ENCODE data around the gene ANTXRL.
"Not testable (repeated sequence)": the region's sequence is repeated elsewhere in the genome, so short reads cannot be mapped to it uniquely, and the experiment has no call there.

Gene ANTXRL

GRCh38 chr10:46286991-46287693 is at the start of gene ANTXRL:
Gene ANTXRL, plus strand, starts transcription at chr10:46286997. Its CDS starts 266 bp downstream, at chr10:46287263.
- DNase-seq (ENCODE audit: low read depth, low spot score), result no peak

DNA sequence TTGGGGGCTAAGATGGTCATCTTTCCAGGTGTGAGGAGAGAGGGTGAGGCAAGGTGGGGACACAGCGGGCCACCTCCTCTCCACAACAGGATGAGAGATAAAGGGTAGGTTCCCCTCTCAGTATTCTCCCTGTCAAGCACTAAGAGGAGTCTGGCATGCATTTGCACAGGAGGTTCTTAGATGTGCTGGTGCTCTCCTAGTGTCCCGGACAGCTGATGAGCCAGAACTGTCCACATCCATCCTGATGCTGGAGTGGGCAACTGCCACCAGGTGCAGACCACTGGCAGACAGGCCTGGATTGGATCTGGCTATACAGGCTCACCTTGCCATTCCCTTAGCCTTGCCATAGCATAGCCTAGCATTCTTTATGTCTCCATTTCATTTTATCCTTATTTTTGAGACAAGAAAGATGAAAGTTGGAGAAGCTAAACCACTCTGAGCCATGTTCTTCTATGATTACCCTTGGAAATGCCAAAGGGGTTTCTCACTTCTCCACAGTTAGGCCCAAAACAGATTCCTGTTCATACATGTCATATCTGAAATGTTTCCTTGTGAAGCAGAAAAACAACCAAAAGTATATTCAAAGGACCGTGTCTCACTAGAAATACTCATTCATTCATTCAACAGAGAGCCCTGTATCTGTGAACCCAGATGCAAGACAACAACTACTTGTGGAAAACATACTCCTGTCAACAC is 48.8 kb upstream of the ANTXRL start:
- DNase-seq (ENCODE audit: low read depth, low spot score), result no peak

DNA sequence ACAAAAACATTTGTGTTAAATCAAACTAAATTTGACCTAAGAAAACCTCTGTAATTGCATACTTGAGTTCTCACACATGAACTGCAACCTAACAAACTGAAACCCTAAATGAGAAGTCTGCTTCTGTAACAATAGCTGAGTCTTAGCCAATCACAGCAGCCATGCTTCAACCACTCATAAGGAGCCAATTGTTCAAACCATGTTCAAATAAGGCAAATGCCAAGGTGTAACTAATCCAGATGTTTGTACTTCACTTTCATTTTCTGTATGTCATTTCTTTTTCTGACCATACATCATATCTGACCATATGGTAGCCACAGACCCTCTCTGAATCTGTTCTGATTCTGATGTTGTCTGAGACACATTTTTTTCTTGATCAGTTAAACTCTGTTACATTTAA is 47.5 kb upstream of the ANTXRL start:
- no peak for DNase-seq (ENCODE audit: low read depth, low spot score)

DNA sequence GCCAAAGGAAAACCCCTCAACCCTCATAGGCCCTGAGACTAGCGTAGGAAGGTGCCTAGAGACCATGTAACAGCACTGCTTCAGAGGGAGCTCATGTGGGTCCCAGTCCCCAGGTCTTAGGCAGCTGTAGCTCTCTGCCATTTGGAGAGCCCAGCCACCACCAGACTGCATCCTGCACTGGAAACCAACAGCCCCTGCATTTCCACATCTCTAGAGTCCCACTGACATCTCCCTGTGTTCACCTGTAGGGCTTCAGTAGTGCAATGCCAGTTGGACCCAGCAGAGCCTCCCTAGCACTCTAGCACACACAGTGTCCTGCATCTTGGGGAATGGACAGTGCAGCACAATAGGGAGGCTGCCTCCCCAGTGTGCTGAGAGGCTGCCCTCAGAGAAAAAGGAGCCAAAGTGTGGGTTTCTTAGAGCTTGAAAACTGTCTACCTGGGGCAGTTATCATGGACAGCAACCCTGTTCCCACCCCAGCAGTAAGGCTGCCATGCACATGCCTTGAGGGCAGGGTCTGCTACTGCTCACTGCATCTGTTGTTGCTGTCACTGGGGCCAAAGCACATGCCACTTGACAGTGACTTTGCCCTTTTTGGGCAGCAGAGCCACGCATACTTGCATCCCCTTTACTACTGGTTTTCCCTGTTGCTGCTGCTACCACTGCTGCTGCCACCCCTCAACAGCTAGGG is 46.7 kb upstream of the ANTXRL start:
- no peak for DNase-seq (ENCODE audit: low read depth, low spot score)

DNA sequence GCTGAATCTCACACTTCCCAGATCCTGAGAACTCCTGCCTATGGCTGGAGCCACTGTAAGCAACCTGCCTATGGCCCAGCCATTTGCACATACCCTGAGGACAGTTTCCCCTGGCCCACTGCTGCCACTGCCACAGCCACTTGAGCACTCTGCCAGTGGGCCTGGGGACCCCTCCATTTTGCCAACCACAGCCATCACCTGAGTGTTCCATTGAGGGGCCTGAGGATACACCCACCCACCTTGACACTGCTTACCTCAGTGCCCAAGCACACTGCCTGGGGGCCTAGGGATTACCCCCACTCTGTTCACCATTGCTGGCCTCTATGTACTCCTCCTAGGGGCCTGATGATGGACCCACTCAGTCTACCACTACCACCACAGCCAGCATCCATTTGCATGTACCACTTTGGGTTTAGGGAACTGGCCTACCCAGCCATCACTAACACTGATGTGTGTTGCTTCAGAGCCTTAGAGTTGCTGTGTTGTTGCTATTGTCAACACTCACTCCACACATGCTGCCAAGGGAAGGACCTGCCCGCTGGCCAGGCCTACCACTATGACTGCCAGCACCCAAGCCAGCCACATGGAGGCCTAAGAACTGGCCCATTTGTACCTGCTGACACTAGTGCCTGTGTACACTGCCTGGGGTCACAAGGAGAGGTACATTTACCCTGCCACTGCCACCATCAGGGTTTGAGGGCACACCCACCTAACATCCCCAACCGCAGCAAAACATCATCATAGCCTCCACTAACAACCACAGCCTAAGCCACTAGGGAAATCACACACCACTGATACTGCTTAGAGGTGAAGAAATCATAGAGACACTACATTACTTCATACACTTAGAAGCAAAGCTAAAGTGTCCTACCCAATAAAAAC is 45.9 kb upstream of the ANTXRL start:
- DNase-seq (ENCODE audit: low read depth, low spot score), result no peak

- no peak for DNase-seq (ENCODE audit: low read depth, low spot score)
These were observed 41.4 kb upstream of the ANTXRL start for GRCh38 chr10:46245381-46245900.

- DNase-seq (ENCODE audit: low read depth, low spot score), result not testable (repeated sequence)
These were observed 40.2 kb upstream of the ANTXRL start for GRCh38 chr10:46246400-46247180.

- no peak for DNase-seq (ENCODE audit: low read depth, low spot score)
These were observed 39.7 kb upstream of the ANTXRL start for GRCh38 chr10:46247181-46247475.

DNA sequence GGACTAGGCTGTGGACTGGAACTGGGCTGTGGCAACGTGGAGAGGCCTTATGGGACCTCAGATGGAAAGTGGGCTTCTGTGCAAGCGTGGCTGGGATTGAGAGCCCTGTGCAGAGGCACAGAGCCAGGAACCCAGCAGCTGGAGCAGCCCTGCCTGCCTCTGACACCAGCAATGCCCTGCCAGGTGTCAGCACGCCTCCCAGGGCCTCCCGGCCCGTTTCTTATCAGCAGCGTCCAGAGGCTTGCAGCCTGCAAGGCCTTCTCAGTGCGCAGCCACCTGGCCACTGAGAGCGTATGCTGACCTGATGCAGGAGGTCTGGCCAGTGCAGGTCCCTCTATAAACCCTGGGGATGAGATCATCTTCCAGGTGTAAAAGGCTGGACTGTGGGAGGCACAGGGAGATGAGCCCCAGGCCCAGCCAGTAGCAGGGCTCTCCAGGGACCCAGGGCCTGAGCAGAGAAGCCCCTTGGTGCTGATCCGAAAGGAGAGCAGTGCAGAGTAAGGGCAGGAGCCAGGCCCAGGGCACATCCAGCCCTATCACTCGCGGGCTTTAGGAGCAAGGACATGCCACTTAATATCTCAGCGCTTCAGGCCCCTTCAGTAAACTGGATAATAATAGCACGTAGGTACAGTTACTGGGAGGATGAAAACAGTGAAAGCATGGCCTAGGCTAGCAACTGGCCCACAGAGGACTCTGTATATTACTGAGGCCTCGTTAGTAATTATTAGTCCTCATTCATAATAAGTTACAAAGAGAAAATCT is 38.8 kb upstream of the ANTXRL start:
- DNase-seq (ENCODE audit: low read depth, low spot score), result no peak

- no peak for DNase-seq (ENCODE audit: low read depth, low spot score)
These were observed 38.1 kb upstream of the ANTXRL start for GRCh38 chr10:46248651-46249146.

DNA sequence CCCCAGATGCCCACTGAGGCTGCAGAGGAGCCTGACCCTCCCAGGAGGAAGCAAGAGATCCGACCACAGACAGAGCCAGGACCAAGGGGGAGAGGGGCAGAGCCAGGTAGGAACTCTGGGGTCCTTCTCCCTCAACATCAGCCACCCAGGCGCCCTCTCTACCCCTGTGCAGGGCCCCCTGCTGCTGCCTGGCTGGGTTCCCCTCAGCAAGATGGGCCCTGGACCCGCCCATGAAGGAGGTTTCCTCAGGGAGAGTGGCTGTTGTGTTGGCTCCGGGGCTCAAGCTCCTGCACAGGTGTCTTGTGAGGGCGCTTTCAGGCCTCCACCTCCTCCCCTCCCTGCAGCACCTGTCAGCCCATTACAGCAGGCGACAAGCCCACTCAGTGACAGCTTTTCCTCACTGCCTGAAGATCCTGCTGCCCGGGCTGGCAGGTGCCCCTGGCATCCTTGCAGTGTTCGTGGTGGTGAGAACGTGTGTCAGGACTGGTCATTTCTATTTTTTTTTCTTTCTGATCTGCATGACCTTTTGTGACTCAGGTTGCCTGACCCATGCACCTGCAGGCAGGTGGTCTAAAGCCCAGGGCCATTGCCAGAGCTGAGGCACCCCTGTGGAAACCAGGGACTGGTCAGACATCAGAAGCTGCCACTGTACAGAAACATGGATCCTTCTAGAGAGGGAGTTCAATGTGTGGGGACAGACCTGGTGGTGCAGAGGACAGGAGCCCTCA is 37.0 kb upstream of the ANTXRL start:
- not testable (repeated sequence) for DNase-seq (ENCODE audit: low read depth, low spot score)

DNA sequence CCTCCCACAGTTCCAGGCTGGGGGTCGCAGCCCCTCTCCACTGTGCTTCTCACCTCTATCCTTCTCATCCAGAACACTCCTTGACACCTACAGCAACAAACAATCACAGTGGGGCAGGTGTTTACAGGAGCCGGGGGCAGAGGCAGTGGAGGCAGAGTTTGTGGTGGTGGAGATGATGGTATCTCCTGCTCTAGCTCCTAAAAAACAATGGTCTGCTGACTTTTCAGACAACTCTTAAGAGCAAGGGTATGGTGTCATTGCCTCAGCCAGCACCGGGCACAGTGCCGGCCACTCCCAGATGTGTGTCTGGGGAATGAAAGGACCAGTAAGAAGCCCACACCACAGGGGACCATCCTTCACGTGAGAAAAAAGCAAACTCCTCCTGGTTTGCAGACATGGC is 36.3 kb upstream of the ANTXRL start:
- no peak for DNase-seq (ENCODE audit: low read depth, low spot score)

GRCh38 chr10:46250898-46251856 is 35.6 kb upstream of the ANTXRL start:
- no peak for DNase-seq (ENCODE audit: low read depth, low spot score)

DNA sequence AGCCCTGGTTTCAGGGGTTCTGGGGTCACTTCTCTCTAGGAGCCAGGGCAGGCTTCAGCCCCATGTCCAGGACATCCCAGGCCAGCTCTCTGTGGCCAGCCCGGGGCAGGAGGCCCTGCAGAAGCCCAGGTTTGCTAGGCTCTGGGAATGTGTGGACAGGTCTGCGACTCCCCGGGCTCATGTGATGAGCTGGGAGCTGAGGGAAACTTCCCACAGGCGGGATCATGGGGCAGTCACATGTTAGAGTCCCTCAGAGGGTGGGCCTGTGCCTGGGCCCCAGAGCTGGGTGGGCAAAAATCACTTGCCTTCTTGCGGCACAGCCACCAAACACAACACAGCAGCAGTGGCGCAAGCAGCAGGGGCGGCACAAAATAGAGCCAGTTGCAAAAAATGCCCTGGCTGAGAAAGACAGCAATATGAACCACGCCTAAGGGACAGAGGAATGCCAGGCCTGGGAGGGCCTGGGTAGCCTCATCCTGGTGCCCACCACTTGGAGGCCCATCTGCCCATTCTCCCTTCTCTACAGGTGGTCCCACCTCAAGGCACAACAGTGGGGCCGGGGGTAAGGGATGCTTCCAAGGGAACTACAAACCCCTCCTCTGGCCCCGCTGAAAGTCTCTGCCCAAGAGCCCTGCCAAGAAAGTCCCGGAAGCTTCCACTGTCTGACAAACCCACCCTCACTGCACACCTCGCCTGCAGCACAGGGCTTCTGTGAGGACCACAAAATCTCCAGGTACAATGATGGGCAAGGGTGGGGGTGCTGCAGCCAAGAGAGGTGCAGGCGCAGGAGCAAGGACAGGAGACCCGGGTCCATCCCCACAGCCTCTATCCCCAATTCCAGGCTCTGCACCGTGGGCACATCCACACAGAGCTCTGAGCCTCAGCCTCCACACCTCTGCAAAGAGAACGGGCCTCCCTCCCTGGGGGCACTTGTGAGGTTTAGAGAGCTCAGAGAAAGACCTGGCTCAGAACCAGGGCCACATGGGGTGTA is 34.6 kb upstream of the ANTXRL start:
- DNase-seq (ENCODE audit: low read depth, low spot score), result no peak

DNA sequence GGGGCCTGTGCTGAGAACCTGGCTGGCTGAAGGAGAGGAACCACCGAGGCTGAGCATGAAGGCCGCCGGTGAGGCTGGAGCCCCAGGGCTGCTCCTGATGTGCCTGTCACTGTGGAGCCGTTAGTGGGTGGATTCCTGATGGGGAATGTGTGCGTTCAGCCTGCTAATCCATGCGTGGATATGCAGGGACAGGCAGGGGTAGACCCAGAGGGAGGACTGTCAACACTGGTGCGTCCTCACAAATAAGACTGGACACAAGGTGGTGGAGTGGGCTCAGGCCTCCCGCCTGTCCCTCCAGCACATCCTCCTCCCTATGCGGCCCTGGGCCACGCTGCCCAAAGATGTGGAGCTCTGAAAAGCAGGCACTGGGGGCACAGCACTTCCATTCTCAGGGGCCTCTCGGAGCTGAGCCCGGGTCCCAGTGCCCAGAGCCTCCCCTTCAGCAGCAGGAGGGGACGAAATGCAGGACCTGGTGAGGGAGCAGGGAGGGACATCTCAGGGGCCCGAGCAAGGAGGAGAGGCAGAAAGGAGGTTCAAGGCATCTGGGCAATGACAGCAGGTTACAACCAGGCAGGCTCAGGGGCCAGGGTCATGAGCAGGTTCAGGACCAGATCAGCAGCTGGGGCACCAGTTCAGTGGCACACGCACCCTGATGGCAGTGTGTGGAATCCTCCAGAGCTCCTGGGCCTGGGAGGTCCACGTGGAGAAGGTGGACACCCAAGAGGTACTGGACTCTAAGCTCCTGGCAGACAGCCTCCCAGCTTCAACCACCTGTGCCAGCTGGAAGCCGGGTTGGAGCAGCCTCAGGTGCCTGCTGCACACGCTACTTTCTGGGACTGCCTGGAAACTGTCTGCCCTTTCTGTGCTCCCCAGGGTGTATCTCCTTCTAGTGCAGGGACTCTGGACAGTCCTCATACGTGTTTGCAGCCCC is 33.5 kb upstream of the ANTXRL start:
- no peak for DNase-seq (ENCODE audit: low read depth, low spot score)

- DNase-seq (ENCODE audit: low read depth, low spot score), result no peak
These were observed 32.8 kb upstream of the ANTXRL start for GRCh38 chr10:46254007-46254383.

Data from brain pericyte (primary cell).